HG03103 (cell line): ENCODE measurements around the gene CACNA1I.
"Not testable (repeated sequence)": the region's sequence is repeated elsewhere in the genome, so short reads cannot be mapped to it uniquely, and the experiment has no call there.

ENCODE experiments used
- ATAC-seq: cut with Tn5 transposase; IDR thresholded peaks from one replicate; pipeline ENCODE4 v1.9.1; 2021; ENCODE audit warnings: low read depth; ENCODE audit not compliant: unreplicated experiment

The CACNA1I gene

DNA sequence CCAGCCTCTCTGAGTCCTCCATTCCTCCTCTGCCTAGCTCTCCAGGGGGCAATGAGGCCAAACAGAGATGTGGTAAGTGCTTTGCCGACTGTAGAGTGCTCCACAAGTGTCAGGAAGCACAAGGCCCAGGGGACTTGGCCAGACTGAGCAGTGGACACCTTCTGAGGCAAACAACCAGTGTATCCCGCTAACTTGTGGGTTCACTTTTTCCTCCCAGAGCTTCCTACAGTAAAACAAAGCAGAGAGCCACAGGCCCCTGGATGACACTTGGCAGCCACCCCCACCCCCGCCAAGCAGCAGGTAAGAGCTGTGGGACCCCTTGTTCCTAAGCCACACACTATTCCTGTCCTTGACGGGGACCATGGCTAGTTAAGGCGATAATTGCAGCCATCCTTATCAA, 160.9 kb downstream of the CACNA1I start:
- ATAC-seq: no peak

DNA sequence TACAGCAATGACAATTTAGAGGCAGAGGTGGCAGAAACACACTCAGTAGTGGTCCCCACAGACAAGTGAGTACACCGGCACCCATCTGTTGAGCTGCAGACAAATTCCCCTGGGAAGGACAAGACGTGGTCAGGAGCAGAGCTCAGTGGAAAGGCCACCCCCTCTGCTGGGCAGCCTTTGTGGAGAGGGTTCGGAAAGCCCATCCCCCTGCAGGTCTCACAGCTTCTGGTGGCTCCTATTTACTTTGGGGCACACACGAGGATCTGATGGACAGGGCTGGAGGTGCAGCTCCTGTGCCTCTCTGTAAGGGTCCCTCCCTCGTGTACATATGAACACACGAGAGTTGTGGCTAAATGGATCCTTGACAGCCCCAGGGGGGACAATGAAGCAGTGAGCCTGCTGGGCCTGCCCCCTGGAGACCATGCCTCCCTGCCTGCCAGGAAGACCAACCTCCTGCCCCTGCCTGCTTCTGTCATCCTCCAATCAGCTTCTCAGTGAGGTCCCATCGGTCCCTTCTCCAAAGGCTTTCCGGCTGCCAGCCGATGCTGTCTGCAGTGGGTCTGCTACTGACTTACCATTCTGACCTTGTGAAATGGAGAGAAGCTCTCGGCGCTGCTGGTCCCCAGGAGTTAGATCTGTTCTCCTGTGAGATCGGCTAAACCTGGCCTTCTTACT, 161.5 kb downstream of the CACNA1I start:
- no peak for ATAC-seq

DNA sequence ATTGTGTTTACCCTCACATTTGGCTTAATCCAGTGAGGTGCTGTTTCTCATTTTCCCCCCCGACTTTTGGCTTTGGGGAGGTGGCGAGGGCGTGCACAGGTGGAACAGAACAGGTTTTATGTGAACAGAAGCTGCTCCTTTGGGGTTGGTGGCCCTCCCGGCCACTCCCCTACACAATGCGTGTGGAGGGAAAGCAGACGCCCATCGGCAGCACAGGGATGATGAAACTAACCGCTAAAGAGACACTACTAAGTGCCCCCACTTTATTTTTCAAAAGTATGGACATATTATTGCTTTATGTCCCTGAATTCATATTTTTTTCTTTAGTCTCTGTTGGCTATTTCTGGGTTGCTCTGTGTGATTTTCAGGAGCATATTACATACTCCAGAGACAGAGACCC, 162.1 kb downstream of the CACNA1I start:
- no peak for ATAC-seq

DNA sequence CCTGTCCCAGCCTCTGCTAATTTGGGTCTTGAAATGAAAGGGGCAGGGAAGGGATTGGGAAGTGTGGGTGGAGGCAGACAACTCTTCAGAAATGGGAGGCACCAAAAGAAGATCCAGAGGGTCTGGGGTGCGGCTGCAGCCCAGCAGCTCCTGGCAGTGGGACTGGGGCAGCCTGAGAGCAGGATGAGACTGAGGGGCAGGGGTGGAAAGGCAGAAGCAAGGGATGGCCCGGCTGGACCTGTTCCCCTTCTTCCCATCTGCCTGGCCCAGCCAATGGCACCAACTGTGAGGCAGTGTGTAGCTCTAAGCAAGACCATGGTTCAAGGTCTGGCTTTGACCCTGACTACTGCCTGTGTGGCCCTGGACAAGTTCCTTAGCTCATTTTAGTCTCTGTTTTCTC, 162.6 kb downstream of the CACNA1I start:
- ATAC-seq: no peak

DNA sequence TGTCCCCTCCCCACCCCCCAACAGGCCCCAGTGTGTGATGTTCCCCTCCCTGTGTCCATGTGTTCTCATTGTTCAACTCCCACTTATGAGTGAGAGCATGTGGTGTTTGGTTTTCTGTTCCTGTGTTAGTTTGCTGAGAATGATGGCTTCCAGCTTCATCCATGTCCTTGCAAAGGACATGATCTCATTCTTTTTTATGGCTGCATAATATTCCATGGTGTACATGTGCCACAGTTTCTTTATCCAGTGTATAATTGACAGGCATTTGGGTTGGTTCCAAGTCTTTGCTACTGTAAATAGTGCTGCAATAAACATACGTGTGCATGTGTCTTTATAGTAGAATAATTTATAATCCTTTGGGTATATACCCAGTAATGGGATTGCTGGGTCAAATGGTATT, 163.5 kb downstream of the CACNA1I start:
- ATAC-seq: not testable (repeated sequence)

DNA sequence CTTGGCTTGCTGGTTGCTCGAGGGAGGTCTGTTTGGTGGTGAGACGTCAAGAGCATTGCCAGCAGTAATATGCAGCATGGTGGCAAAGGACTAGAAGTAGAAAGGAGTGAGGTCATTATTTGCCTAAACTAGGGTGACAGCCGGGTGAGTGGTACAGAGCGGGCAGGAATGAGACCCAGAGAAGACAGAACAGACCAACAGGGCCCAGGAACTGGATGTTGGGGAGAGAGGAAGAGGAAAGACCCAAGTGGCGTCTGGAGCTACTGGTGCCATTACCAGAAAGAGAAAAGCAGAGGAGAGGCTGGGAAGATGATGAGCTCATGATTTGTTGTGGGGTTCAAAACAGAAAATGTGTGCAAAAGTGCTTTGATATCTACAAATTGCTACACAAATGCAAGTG, 164.3 kb downstream of the CACNA1I start:
- ATAC-seq: no peak

DNA sequence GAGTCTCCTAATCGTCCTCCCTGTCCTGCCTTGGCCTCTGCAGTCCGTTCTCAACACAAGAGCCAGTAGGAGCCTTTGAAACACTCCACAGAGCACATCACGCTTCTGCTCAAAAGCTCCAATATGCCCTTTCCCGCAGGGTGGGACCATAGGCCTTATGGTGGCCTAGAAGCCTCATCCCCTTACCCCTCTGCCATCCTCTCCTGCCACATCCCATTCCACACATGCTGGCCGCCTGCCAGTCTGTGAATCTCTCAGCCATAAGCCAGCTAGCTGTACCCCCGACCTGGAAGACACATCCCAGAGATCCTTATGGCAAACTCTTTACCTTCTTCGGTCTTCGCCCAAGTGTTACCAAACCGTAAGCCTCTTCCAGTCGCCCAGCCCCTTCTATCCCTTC, 165.2 kb downstream of the CACNA1I start:
- ATAC-seq: no peak

DNA sequence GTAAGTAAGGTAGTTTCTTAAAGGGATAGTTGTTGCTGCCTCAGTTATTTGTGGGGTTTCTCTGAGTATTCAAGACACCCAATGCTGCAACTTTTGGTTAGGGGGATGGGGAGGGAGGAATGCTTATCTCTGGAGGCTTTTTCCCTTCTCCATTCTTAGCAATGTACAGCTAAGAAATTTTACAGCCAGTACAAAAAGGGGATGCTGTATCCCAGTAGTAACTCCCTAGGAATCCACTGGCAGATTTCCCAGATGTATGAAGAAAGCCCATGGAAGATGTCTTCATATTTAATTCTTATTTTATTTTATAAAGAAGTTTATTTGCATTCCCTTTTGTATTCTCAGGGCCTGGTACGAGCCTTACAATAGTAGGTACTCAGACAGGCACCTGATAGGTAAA, 168.2 kb downstream of the CACNA1I start:
- no peak for ATAC-seq
